Esophagus squamous epithelium (tissue), 4 donors: ENCODE results near the gene ZDHHC18.

ENCODE experiments used
- POLR2A ChIP-seq, 4 donors: fragments of 450-650 bp; IDR thresholded peaks; one replicate each; pipeline ENCODE4 v1.6.1; 2017; ENCODE audit warnings: antibody characterized with exemption in 4 of 4, mild to moderate bottlenecking in 4 of 4, moderate library complexity in 3 of 4
- TF ChIP-seq, protein P1 (sequence below), 6 experiments: fragments of 450-650 bp in 4 of 6; fragments of 200-600 bp in 2 of 6; sonication (generic) in 2 of 6; IDR thresholded peaks; one replicate each; pipeline ENCODE4 v1.5.1; 2016 to 2019; ENCODE audit warnings: antibody characterized with exemption in 6 of 6, mild to moderate bottlenecking in 4 of 6, moderate library complexity in 4 of 6

DNA sequence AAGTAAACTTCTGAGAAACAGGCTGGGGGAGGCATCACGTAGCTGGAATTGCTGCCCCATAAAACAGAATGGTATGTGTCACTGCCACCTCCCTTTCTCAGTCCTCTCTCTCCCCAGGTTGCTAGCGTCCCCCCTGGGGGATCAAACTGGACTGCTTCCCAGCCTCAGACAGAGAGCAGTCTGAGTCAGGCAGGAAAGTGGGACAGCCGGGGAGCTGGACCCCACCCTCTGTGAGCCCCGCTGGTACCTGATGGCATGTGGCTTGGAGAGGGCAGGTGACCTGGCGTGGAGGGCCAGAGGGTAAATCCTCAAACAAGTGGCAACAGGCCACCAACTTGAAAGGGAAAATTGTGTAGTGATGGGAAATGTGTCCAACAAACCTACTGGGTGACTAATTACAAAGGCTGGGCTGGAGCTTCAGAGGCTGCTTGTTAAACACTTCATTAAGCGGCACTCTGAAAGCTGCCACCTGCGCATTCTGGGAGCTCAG, 35.4 kb downstream of the ZDHHC18 start:
- peak in 1 of 4 donors; percentile 16 for TF ChIP-seq POLR2A (IDR thresholded peaks at IDR 0.05)
- TF ChIP-seq, protein P1, sequence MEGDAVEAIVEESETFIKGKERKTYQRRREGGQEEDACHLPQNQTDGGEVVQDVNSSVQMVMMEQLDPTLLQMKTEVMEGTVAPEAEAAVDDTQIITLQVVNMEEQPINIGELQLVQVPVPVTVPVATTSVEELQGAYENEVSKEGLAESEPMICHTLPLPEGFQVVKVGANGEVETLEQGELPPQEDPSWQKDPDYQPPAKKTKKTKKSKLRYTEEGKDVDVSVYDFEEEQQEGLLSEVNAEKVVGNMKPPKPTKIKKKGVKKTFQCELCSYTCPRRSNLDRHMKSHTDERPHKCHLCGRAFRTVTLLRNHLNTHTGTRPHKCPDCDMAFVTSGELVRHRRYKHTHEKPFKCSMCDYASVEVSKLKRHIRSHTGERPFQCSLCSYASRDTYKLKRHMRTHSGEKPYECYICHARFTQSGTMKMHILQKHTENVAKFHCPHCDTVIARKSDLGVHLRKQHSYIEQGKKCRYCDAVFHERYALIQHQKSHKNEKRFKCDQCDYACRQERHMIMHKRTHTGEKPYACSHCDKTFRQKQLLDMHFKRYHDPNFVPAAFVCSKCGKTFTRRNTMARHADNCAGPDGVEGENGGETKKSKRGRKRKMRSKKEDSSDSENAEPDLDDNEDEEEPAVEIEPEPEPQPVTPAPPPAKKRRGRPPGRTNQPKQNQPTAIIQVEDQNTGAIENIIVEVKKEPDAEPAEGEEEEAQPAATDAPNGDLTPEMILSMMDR (IDR thresholded peaks at IDR 0.05) = no peak
